ENCODE results near the gene DPY19L1. TPM values are rescaled to one million over a fixed set of nuclear protein-coding genes. Genes with fewer than 3 reads are reported as not detected.
"Not testable (repeated sequence)": the region's sequence is repeated elsewhere in the genome, so short reads cannot be mapped to it uniquely, and the experiment has no call there.

The DPY19L1 gene
- total and polyA plus RNA-seq, 8 donors = 2.0 to 28.7 (median 5.0) TPM

DNA sequence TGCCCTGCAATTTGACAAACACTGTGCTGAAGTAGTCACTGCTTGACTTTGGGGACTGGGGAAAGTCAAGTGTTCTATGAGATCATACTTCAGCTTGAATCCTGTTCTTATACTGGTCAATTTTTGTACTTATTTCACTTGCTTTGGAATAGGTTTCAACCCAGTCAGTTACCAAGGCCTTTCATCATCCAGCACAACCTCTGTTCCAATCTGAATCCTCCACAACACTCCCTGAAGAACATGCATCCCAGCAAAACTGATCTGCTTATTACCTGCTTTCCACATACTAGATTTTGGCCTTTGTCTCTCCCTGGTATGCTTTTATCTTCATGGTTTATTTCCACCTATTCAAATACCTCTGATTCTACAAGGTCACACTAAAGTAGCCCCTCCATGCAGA, 29.5 kb downstream of the DPY19L1 start:
- Histone ChIP-seq H3K9me3 (peaks cover 0 to 2% (median 0%) of the 10 kb centered on the region in 4 donors), H3K27ac (no peak overlapping the region), H3K4me1 (peaks cover 0 to 21% (median 13%) of the 10 kb centered on the region in 4 donors), H3K36me3 (peaks cover 0 to 30% (median 21%) of the 10 kb centered on the region in 4 donors), H3K4me3 (no peak overlapping the region), H3K27me3 (no peaks in the 10 kb centered on the region)
- DNase-seq = no peak
- TF ChIP-seq, protein P1, sequence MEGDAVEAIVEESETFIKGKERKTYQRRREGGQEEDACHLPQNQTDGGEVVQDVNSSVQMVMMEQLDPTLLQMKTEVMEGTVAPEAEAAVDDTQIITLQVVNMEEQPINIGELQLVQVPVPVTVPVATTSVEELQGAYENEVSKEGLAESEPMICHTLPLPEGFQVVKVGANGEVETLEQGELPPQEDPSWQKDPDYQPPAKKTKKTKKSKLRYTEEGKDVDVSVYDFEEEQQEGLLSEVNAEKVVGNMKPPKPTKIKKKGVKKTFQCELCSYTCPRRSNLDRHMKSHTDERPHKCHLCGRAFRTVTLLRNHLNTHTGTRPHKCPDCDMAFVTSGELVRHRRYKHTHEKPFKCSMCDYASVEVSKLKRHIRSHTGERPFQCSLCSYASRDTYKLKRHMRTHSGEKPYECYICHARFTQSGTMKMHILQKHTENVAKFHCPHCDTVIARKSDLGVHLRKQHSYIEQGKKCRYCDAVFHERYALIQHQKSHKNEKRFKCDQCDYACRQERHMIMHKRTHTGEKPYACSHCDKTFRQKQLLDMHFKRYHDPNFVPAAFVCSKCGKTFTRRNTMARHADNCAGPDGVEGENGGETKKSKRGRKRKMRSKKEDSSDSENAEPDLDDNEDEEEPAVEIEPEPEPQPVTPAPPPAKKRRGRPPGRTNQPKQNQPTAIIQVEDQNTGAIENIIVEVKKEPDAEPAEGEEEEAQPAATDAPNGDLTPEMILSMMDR (IDR thresholded peaks at IDR 0.05) = no peak
- TF ChIP-seq POLR2AphosphoS5 (IDR thresholded peaks at IDR 0.05) (no peak), POLR2A (IDR thresholded peaks at IDR 0.05) (no peak), EP300 (IDR thresholded peaks at IDR 0.05) (no peak)
- intact Hi-C loops (cut with DNase I; ENCODE audit: low total_unique reads) = no loop called here

DNA sequence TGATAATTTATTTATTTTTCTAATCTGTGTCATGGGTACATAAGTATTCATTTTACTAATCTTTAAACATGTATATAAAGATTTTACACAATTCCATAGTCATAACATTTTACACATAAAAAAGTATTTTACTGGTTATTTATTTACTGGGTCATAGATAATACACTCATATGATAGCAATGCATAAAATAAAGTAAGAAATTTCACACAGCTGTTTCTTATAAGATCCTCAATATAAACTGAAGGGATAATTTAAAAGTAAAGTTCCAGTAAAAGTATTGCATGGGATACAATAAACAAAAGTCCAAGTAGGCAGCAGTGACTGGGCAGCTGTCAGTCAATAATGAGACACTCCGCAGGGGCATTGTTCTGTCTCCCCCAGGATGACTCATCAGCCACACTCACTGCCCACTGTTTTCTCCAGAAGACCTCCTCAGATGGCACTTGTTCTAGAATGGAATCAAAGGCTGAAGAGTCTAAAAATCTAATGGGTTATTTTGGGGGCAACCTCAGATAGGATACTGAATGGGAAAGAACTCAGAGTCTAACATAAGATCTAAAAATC, 32.7 kb downstream of the DPY19L1 start:
- no peak overlapping the region for H3K4me3 ChIP-seq
- peaks cover 0 to 3% (median 0%) of the 10 kb centered on the region in 4 donors for H3K36me3 ChIP-seq
- no peak for DNase-seq
- H3K27me3 ChIP-seq = no peaks in the 10 kb centered on the region
- intact Hi-C loops (cut with DNase I; ENCODE audit: low total_unique reads) = no loop called here
- H3K27ac ChIP-seq = peak overlapping the region in 4 of 5 donors; percentile 46 to 79 (median 76)
- 71 to 89% (median 79%) methylated on average over 1 of the region's 1 CpG for WGBS, 5 donors
- peaks cover 0 to 3% (median 0%) of the 10 kb centered on the region in 4 donors for H3K9me3 ChIP-seq
- peaks cover 0 to 23% (median 13%) of the 10 kb centered on the region in 4 donors for H3K4me1 ChIP-seq
- TF ChIP-seq POLR2A (IDR thresholded peaks at IDR 0.05) = no peak
- TF ChIP-seq POLR2AphosphoS5 (IDR thresholded peaks at IDR 0.05) = no peak
- no peak for TF ChIP-seq EP300 (IDR thresholded peaks at IDR 0.05)
- TF ChIP-seq, protein P1 (IDR thresholded peaks at IDR 0.05) = no peak

DNA sequence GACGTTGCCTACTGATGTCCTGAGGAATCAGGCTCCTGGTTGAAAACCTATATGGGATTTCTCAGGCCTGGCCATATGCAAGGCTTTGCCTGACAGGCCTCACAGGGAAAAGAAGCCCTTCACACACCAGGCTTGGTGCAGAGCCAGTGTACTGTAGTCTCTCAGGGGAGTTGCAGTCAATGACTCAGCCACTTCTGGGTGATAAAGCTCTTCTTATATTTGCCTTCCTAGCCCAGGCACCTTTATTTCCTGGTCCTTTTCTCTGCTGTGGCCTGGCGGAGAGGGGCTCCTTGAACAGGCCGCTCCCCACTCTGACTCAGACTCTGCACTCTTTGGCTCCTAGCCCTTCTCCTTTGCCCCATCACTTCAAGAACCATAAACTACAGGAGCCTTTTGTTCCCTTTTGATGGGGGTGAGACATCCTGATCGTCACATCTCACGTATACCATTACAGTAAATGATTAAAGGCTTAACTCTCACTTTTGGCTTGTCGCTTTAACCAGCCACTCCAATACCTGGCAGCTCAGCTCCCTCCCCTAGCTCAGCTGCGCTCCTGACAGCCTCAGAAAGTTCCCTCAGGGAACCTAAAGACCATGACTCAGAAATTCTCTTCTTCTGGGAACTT, 33.5 kb downstream of the DPY19L1 start:
- peaks cover 0 to 23% (median 13%) of the 10 kb centered on the region in 4 donors for H3K4me1 ChIP-seq
- peaks cover 0 to 3% (median 0%) of the 10 kb centered on the region in 4 donors for H3K9me3 ChIP-seq
- intact Hi-C loops (cut with DNase I; ENCODE audit: low total_unique reads) = no loop called here
- peak; percentile 80 to 87 for DNase-seq
- TF ChIP-seq EP300 (IDR thresholded peaks at IDR 0.05) (no peak), POLR2AphosphoS5 (IDR thresholded peaks at IDR 0.05) (peak in 2 of 3 donors; percentile 44 to 77)
- no peaks in the 10 kb centered on the region for H3K27me3 ChIP-seq
- no peaks in the 10 kb centered on the region for H3K36me3 ChIP-seq
- no peak overlapping the region for H3K4me3 ChIP-seq
- 29 to 63% (median 48%) methylated on average over 7 of the region's 7 CpGs for WGBS, 5 donors
- peak overlapping the region; percentile 69 to 79 (median 78) for H3K27ac ChIP-seq

DNA sequence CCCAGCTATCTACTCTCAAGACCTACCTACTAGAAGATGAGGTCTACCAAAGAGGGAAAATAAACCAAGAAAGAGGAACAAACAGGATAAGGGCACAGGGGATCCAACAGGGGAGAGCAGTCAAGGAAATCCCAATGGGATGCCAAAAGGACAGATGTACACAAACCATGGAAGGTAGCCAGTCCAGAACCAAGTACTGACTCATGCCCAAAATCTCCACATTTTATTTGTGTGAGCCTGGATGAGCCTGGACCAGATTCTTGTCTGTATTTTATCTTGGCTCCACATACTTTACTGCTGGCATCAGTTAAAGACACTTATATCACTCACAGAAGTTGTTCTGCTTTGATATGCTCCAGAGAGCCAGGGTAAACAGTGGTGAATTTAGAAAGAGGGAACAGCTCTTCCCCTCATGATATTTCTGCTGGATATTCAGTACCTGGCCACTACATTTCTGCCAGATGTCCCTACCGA, 34.1 kb downstream of the DPY19L1 start:
- DNase-seq; H3K9me3 ChIP-seq; intact Hi-C loops (cut with DNase I; ENCODE audit: low total_unique reads); H3K36me3 ChIP-seq; H3K4me3 ChIP-seq; H3K27me3 ChIP-seq: not testable (repeated sequence)
- H3K4me1 ChIP-seq = peaks cover 0 to 23% (median 13%) of the 10 kb centered on the region in 4 donors
- peak overlapping the region; percentile 69 to 79 (median 78) for H3K27ac ChIP-seq
- 37 to 86% (median 42%) methylated on average over 1 of the region's 1 CpG for WGBS, 5 donors

DNA sequence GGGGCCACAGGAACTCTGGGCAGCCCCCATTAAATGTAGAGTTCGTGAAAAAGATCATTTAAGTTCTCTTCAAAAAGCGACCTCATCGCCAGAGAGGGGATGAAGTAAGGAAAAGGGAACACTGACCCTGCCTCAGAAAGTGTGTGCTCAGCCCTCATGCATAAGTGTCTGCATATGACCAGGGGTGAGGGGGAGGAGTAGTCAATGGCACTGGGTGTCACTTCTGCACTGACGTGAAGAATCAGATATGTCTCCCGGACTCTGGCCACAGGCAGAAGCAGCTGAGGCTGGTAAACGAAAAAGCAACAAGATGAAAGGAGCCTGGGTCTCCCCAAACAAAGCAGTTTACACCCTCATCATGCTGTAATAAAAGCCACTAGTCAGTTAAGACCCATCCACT, 39.0 kb downstream of the DPY19L1 start:
- H3K27ac ChIP-seq; DNase-seq; H3K27me3 ChIP-seq; H3K4me3 ChIP-seq; H3K9me3 ChIP-seq; H3K36me3 ChIP-seq; intact Hi-C loops (cut with DNase I; ENCODE audit: low total_unique reads); H3K4me1 ChIP-seq: not testable (repeated sequence)
- WGBS, 5 donors = 81 to 92% (median 89%) methylated on average over 6 of the region's 6 CpGs

DNA sequence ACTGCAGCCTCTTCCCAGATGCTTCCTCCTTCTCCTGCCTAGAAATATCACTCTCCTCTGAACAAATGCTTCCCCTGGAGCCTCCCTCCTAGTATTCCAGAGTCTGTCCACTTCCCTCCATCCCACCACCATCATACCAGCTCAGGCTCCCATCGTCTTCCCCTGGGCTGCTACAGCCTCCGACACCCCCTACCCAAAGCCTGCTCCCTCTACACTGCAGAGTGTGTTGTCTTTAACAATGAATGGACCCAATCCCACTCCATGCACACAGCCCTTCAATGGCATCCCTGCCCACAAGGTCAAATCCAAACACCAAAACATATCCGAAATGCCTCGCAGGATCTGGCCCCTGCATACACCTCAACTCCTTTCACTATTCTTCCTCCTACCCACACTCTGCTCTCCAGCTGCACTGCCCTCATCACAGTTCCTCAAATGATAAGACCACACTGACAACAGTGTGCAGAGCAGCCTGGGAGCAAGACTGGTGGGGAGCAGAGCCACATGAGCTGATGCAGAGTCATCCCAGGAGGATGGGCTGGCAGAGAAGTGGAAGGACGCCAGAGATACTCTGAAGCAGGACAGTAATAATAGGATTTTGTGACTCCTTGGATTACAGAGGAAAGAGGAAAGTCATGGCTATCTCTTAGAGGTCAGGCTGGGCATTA, 40.7 kb downstream of the DPY19L1 start:
- DNase-seq; intact Hi-C loops (cut with DNase I; ENCODE audit: low total_unique reads); H3K36me3 ChIP-seq; H3K4me3 ChIP-seq; H3K4me1 ChIP-seq; H3K9me3 ChIP-seq; H3K27me3 ChIP-seq; H3K27ac ChIP-seq: not testable (repeated sequence)
- 79 to 91% (median 90%) methylated on average over 2 to 5 of the region's 5 CpGs for WGBS, 5 donors
